Colonic mucosa (tissue), 4 donors: Measurements from ENCODE around the gene NPSR1. TPM values are rescaled to one million over a fixed set of nuclear protein-coding genes. Genes with fewer than 3 reads are reported as not detected.

Experiments
- DNase-seq: peaks from one replicate; pipeline ENCODE4 v3.0.0-alpha.2; 2020
- H3K27ac ChIP-seq: fragments of 200-600 bp; one replicate; pipeline ENCODE4 v1.8.0; 2021
- H3K27me3 ChIP-seq: fragments of 200-600 bp; one replicate; pipeline ENCODE4 v1.8.0; 2021
- H3K36me3 ChIP-seq: fragments of 200-600 bp; one replicate; pipeline ENCODE4 v1.8.0; 2021
- H3K4me1 ChIP-seq: fragments of 200-600 bp; one replicate; pipeline ENCODE4 v1.8.0; 2021; ENCODE audit warnings: mild to moderate bottlenecking
- H3K4me3 ChIP-seq: fragments of 200-600 bp; one replicate; pipeline ENCODE4 v1.8.0; 2021
- H3K9ac ChIP-seq, 2 donors: one replicate each; pipeline ENCODE4 v1.7.0; 2013; ENCODE audit warnings: control low read depth in 2 of 2, low read depth in 2 of 2, low read length in 2 of 2
- H3K9me3 ChIP-seq: fragments of 200-600 bp; one replicate; pipeline ENCODE4 v1.8.0; 2021
- intact Hi-C: fragments of 100-400 bp; cut with DNase I; formaldehyde crosslinking; loops from one replicate; pipeline ENCODE4 v1.14.1; 2022
- total RNA-seq, 2 donors: library from RNA; stranded (reverse); fragmentation: NEBNext Ultra II Directional in 1 of 2; extraction: Animal tissue kit (Norgen Biotek cat#: 25700) in 1 of 2; gene quantifications; one replicate each; pipeline ENCODE4 v1.2.1, GENCODE V29; 2021
- TF ChIP-seq, protein P1 (sequence below): fragments of 200-600 bp; IDR thresholded peaks from one replicate; pipeline ENCODE4 v1.8.0; 2022; ENCODE audit warnings: antibody characterized with exemption, mild to moderate bottlenecking
- donor health status: healthy.
- donor health status: DM: no; HTN: no; CAD: no.
- donor health status: DM: no; HTN: no; CAD: no.

Gene NPSR1
- total RNA-seq, 2 donors from 2014 or later: 1.0 TPM; not detected in 1

DNA sequence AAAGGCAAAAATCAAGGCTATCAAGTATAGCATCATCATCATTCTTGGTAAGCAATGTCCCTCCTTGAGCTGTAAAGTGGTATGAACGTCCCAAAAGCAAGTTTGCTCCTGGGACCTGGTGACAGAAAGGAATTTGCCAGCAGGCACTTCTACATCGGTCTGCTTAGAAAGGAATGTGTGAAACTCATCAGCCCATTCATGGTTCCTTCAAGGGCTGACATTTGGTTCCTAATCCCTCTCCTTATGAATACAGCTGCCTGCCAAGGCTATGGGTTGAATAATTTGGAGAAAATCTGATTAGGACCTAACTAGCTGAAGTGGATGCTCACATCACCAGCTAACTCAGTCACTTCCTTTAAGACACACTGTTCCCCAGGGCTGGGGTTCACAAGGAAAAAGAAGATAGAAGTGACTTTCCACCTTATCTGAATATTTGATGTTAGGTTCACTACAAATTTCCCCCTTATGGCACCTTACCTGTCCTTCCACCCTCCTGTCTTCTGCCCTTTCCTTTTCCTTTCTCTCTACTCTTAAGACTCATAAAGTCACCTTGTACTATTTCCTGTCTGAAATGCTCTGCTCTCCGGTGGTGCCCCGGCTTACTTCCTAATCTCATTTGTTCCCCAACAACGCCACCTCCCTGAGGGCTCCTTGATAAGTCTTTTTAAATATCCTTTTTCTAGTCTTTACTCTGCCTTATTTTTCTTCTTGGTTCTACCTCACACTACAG lies 187.1 kb downstream of the NPSR1 start:
- Histone ChIP-seq H3K36me3 (no peaks in the 10 kb centered on the region), H3K9ac (no peak overlapping the region), H3K4me3 (no peak overlapping the region), H3K27ac (no peak overlapping the region), H3K4me1 (no peaks in the 10 kb centered on the region), H3K27me3 (no peaks in the 10 kb centered on the region), H3K9me3 (no peaks in the 10 kb centered on the region)
- DNase-seq: no peak
- intact Hi-C loops: no loop called here
- TF ChIP-seq, protein P1, sequence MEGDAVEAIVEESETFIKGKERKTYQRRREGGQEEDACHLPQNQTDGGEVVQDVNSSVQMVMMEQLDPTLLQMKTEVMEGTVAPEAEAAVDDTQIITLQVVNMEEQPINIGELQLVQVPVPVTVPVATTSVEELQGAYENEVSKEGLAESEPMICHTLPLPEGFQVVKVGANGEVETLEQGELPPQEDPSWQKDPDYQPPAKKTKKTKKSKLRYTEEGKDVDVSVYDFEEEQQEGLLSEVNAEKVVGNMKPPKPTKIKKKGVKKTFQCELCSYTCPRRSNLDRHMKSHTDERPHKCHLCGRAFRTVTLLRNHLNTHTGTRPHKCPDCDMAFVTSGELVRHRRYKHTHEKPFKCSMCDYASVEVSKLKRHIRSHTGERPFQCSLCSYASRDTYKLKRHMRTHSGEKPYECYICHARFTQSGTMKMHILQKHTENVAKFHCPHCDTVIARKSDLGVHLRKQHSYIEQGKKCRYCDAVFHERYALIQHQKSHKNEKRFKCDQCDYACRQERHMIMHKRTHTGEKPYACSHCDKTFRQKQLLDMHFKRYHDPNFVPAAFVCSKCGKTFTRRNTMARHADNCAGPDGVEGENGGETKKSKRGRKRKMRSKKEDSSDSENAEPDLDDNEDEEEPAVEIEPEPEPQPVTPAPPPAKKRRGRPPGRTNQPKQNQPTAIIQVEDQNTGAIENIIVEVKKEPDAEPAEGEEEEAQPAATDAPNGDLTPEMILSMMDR: no peak

DNA sequence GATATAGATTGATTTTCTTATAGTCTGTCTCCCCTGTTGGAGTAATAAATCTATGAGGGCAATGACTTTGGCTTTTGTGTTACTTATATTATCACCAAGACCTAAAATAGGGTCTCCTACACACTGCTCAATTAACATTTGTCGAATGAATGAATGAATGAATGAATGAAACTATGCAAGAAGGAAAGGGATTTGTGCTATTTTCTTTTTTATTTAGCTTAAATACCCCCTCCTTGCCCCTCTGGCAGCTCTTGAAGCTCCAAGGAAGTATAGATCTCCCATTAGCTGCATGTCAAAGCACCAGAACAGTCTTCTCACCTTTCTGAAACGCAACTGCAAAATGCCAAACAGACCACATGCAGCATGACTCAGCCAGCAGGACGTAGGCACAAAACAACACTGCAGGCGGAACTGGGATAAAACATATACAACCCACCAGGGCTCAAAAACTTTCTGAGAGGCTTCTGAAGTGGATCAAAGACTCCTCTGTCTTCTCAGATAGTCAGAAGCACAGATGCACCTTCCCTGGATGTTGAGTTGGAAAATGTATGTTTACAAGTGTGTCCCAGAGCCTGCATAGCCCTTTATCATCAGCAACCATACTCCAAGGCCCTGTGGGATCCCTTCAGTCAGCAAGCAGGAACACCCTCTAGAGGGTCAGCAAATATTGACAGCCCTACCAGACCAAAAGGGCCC lies 187.8 kb downstream of the NPSR1 start:
- TF ChIP-seq, protein P1: no peak
- Histone ChIP-seq H3K9me3 (no peaks in the 10 kb centered on the region), H3K36me3 (no peaks in the 10 kb centered on the region), H3K27me3 (no peaks in the 10 kb centered on the region), H3K9ac (no peak overlapping the region), H3K27ac (no peak overlapping the region), H3K4me3 (no peak overlapping the region), H3K4me1 (no peaks in the 10 kb centered on the region)
- intact Hi-C loops: no loop called here
- no peak for DNase-seq

DNA sequence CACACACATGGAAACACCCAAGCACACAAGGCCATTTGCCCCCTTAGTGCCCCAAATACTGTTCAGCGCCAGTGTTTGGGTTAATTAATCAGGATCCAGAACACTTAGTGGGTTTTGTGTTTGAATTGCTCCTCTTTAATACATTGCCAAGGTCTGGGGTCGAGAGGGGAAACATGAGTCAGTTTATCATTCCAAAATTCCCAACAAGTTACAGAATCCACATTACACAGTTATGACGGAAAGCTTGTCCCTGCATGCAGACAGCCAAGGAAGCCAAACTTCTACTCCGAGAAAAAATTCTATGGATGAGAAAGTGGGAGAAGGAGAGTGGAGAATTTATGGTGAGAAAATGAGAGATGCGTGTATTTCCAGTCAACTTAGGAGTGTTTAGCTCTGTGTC lies 189.0 kb downstream of the NPSR1 start:
- H3K4me3 ChIP-seq: no peak overlapping the region
- no peaks in the 10 kb centered on the region for H3K4me1 ChIP-seq
- H3K9me3 ChIP-seq: no peaks in the 10 kb centered on the region
- TF ChIP-seq, protein P1: no peak
- no peak overlapping the region for H3K27ac ChIP-seq
- DNase-seq: no peak
- H3K27me3 ChIP-seq: no peaks in the 10 kb centered on the region
- intact Hi-C loops: no loop called here
- H3K9ac ChIP-seq: no peak overlapping the region
- no peaks in the 10 kb centered on the region for H3K36me3 ChIP-seq

DNA sequence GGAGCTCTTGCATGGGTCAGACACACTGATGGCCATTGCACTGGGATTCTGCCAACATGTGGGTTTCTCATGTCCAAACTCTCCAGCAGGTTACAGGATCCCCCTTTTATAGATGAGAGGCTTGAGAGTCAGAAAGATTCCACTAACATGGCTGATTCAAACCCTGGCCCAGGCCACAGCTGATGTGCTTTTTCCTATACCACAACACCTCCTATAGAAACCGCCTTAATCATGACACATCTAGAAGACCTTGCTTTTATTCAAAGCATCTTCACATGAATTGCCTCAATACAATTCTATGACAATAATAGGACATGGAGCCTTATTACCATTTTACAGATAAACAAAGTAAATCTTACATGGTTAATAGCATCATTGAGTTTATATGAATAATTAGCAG lies 190.7 kb downstream of the NPSR1 start:
- H3K9me3 ChIP-seq: no peaks in the 10 kb centered on the region
- no peaks in the 10 kb centered on the region for H3K4me1 ChIP-seq
- DNase-seq: no peak
- intact Hi-C loops: no loop called here
- H3K27ac ChIP-seq: no peak overlapping the region
- H3K9ac ChIP-seq: no peak overlapping the region
- H3K27me3 ChIP-seq: no peaks in the 10 kb centered on the region
- TF ChIP-seq, protein P1: no peak
- H3K36me3 ChIP-seq: no peaks in the 10 kb centered on the region
- H3K4me3 ChIP-seq: no peak overlapping the region

DNA sequence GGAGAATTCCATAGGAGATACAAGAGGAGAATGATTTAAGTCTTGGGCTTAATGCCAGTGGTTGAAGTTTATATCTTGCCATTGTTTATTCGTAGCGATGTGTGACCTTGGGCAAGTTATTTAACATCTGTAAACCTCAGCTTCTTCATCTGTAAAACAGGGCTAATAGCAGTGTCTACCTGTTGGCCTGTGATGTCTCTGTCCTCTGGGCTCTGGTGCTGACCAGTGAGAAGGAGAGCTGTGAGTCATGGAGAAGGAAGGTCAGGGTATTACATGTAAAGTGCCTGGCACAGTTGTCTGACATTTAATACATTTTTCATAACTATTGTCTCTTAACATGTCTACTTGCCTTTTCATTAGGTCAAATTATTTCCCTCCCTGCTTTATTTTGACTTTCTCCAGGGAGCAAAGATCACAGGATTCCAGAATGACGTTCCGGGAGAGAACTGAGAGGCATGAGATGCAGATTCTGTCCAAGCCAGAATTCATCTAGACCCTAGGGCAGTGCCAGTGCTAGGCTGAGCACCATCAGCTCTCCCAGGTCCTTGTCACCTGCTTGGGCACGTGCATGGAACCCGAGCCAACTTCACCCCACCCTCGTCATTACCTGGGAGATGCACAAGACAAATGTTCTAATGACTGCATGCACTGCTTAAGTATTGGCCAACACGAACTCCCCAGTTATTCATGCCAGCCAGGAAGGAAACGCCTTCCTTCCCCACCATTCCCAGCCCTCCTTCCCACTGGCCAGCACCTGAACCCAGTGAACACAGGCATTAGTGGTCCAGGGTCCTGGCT lies 191.3 kb downstream of the NPSR1 start:
- H3K4me1 ChIP-seq: no peaks in the 10 kb centered on the region
- no peaks in the 10 kb centered on the region for H3K36me3 ChIP-seq
- intact Hi-C loops: no loop called here
- H3K27me3 ChIP-seq: no peaks in the 10 kb centered on the region
- no peak overlapping the region for H3K4me3 ChIP-seq
- H3K9ac ChIP-seq: no peak overlapping the region
- no peak overlapping the region for H3K27ac ChIP-seq
- H3K9me3 ChIP-seq: no peaks in the 10 kb centered on the region
- no peak for DNase-seq
- TF ChIP-seq, protein P1: no peak
